B cell (primary cell): ENCODE measurements around the gene EXO5. TPM values are rescaled to one million over a fixed set of nuclear protein-coding genes. Genes with fewer than 3 reads are reported as not detected.

Experiments used
- ATAC-seq: fragments of 200-7000 bp; cut with Tn5 transposase; one replicate; pipeline ENCODE4 v1.10.0; 2021; ENCODE audit warnings: low read depth, mild to moderate bottlenecking, moderate number of reproducible peaks, moderate library complexity
- CTCF ChIA-PET: fragments of 350-600 bp; sonication (Branson Sonifier 250); formaldehyde crosslinking; loops from one replicate; lab custom pipeline; 2021; ENCODE audit warnings: antibody characterized with exemption, inconsistent platforms; lab: Charles Lee
- POLR2A ChIA-PET: fragments of 350-600 bp; sonication (Branson Sonifier 250); formaldehyde crosslinking; loops from one replicate; lab custom pipeline; 2021; ENCODE audit warnings: antibody characterized with exemption; lab: Charles Lee
- DNase-seq: peaks from one replicate; pipeline ENCODE4 v3.0.0; 2013
- H2AFZ ChIP-seq: 2 replicates; pipeline ENCODE4 v1.6.1; 2012; ENCODE audit warnings: mild to moderate bottlenecking, low read depth, low read length; ENCODE audit not compliant: insufficient read depth, poor library complexity, severe bottlenecking
- H3K27ac ChIP-seq, 2 donors: 1 replicate in 1 of 2; 2 replicates in 1 of 2; pipeline ENCODE4 v1.5.1; 2012 to 2013; ENCODE audit warnings: low read length in 2 of 2, mild to moderate bottlenecking in 2 of 2, moderate library complexity in 1 of 2
- H3K27me3 ChIP-seq, 4 experiments: fragments of 200-600 bp in 1 of 4; sonication (generic) in 1 of 4; replicated peaks in 1 of 4; 1 replicate in 2 of 4; 2 replicates in 2 of 4; pipeline versions ENCODE4 v1.6.1 to v1.7.0; 2013 to 2016; ENCODE audit warnings: low read length in 3 of 4, mild to moderate bottlenecking in 2 of 4, mixed read lengths in 1 of 4, moderate library complexity in 1 of 4; ENCODE audit not compliant: insufficient read depth in 4 of 4, control insufficient read depth in 3 of 4; ENCODE audit errors: control extremely low read depth in 1 of 4
- H3K36me3 ChIP-seq, 2 experiments: replicated peaks in 1 of 2; 1 replicate in 1 of 2; 2 replicates in 1 of 2; pipeline versions ENCODE4 v1.6.1 to v1.7.1; 2013; ENCODE audit warnings: low read length in 1 of 2; ENCODE audit not compliant: insufficient read depth in 2 of 2, control insufficient read depth in 1 of 2; ENCODE audit errors: control extremely low read depth in 1 of 2, extremely low read depth in 1 of 2
- H3K4me1 ChIP-seq, 2 donors: fragments of 200-600 bp in 1 of 2; sonication (generic) in 1 of 2; 1 replicate in 1 of 2; 2 replicates in 1 of 2; pipeline versions ENCODE4 v1.5.1 to v1.6.1; 2013 to 2017; ENCODE audit warnings: low read length in 2 of 2; ENCODE audit not compliant: control insufficient read depth in 2 of 2, insufficient read depth in 2 of 2
- H3K4me2 ChIP-seq: replicated peaks from 2 replicates; pipeline ENCODE3; 2012; ENCODE audit warnings: mild to moderate bottlenecking, low read depth, low read length; ENCODE audit not compliant: poor library complexity, severe bottlenecking
- H3K4me3 ChIP-seq, 5 experiments: fragments of 200-600 bp in 1 of 5; sonication (generic) in 1 of 5; 1 replicate in 3 of 5; 2 replicates in 2 of 5; pipeline versions ENCODE4 v1.5.1 to v1.7.0; 2011 to 2016; ENCODE audit warnings: low read length in 4 of 5, mild to moderate bottlenecking in 4 of 5, low read depth in 2 of 5, control low read depth in 1 of 5, moderate library complexity in 1 of 5; ENCODE audit not compliant: insufficient read depth in 1 of 5; ENCODE audit errors: control extremely low read depth in 1 of 5, extremely low read depth in 1 of 5
- H3K79me2 ChIP-seq: fragments of 200-600 bp; sonication (generic); one replicate; pipeline ENCODE4 v1.6.0; 2016; ENCODE audit warnings: low read length; ENCODE audit not compliant: control insufficient read depth, insufficient read depth
- H3K9ac ChIP-seq: fragments of 200-600 bp; sonication (generic); 2 replicates; pipeline ENCODE4 v1.6.1; 2017; ENCODE audit warnings: mild to moderate bottlenecking, low read length, moderate library complexity
- H3K9me3 ChIP-seq, 3 donors: one replicate each; pipeline versions ENCODE4 v1.6.1 to v1.7.1; 2013; ENCODE audit warnings: low read length in 2 of 3; ENCODE audit not compliant: control insufficient read depth in 2 of 3, insufficient read depth in 1 of 3; ENCODE audit errors: control extremely low read depth in 1 of 3
- H4K20me1 ChIP-seq: 2 replicates; pipeline ENCODE4 v1.6.0; 2012; ENCODE audit warnings: mild to moderate bottlenecking, low read length; ENCODE audit not compliant: insufficient read depth, control insufficient read depth, poor library complexity, severe bottlenecking
- H3K27ac Mint-ChIP-seq: one replicate; pipeline ENCODE4 v1.8.0; 2021; ENCODE audit warnings: mixed read lengths
- H3K27me3 Mint-ChIP-seq: one replicate; pipeline ENCODE4 v1.8.0; 2021; ENCODE audit warnings: mixed read lengths
- H3K4me1 Mint-ChIP-seq: one replicate; pipeline ENCODE4 v1.8.0; 2021; ENCODE audit warnings: mixed read lengths
- H3K4me3 Mint-ChIP-seq: one replicate; pipeline ENCODE4 v1.8.0; 2021; ENCODE audit warnings: mixed read lengths
- H3K9me3 Mint-ChIP-seq: one replicate; pipeline ENCODE4 v1.8.0; 2022; ENCODE audit warnings: mixed read lengths; ENCODE audit not compliant: insufficient read depth
- CTCF ChIP-seq: fragments of 200-600 bp; IDR thresholded peaks from one replicate; pipeline ENCODE4 v1.8.0; 2022; ENCODE audit warnings: antibody characterized with exemption, mild to moderate bottlenecking
- EZH2 ChIP-seq: IDR thresholded peaks from 2 replicates; pipeline ENCODE4 v1.6.1; 2012; ENCODE audit warnings: borderline replicate concordance, low read depth, mild to moderate bottlenecking, moderate library complexity, low read length; ENCODE audit not compliant: insufficient read depth, poor library complexity, severe bottlenecking
- WGBS: methylation state at CpG from one replicate; pipeline ENCODE4 v1.1.5; 2013; ENCODE audit warnings: missing lambda C conversion rate; ENCODE audit not compliant: insufficient coverage; 5-methylcytosine and 5-hydroxymethylcytosine counted together
- intact Hi-C: fragments of 100-400 bp; cut with micrococcal nuclease; formaldehyde crosslinking; loops from one replicate; pipeline ENCODE4 v1.10.0; 2022
- polyA plus RNA-seq: library from polyadenylated mRNA; depleted of rRNA; stranded (reverse); fragments of >200 nt; gene quantifications from 2 replicates; pipeline ENCODE4 v1.2.3, GENCODE V29; 2012
- total RNA-seq, 2 donors: library from RNA; stranded (reverse); fragments of 120-200 nt in 1 of 2; gene quantifications; 1 replicate in 1 of 2; 2 replicates in 1 of 2; pipeline versions ENCODE4 v1.2.3 to v1.2.4, GENCODE V29; 2013 to 2022

Gene EXO5
- total and polyA plus RNA-seq, 2 donors (not counting 1 experiment from before 2014, with no cell fraction given): 5.7 to 16.9 TPM

- Histone ChIP-seq H3K9ac (no peak overlapping the region), H3K4me3 (no peak overlapping the region), H3K27ac (no peak overlapping the region), H3K4me1 (peaks cover 19 to 22% of the 10 kb centered on the region in 2 donors), H3K36me3 (peaks cover 0 to 5% of the 10 kb centered on the region in 2 experiments), H2AFZ (no peak overlapping the region), H3K79me2 (peaks cover 6% of the 10 kb centered on the region), H3K9me3 (peaks cover 0 to 9% (median 0%) of the 10 kb centered on the region in 3 donors), H4K20me1 (no peaks in the 10 kb centered on the region), H3K27me3 (peaks cover 0 to 2% (median 0%) of the 10 kb centered on the region in 4 experiments), H3K4me2 (no peak overlapping the region)
- Mint-ChIP-seq H3K9me3 (peaks cover 8% of the 10 kb centered on the region), H3K4me3 (no peak overlapping the region), H3K27me3 (no peaks in the 10 kb centered on the region), H3K27ac (no peak overlapping the region), H3K4me1 (peaks cover 26% of the 10 kb centered on the region)
- DNase-seq: no peak
- CTCF ChIA-PET: no interaction called here
- POLR2A ChIA-PET: no interaction called here
- ATAC-seq: no peak
- intact Hi-C loops: loop anchor here (5.0 to 10.0 kb wide), 3 partner anchors 162 to 310 kb away; partner anchors contain the start of gene SMAP2
- TF ChIP-seq EZH2: no peak
- TF ChIP-seq CTCF: no peak
Measured at GRCh38 chr1:40534589-40534988, 26.0 kb downstream of the EXO5 start.

GRCh38 chr1:40535732-40536131, 27.2 kb downstream of the EXO5 start:
- no peaks in the 10 kb centered on the region for H3K27me3 Mint-ChIP-seq
- Histone ChIP-seq H3K4me3 (no peak overlapping the region), H3K36me3 (peaks cover 2 to 5% of the 10 kb centered on the region in 2 experiments), H3K9me3 (peaks cover 0 to 3% (median 0%) of the 10 kb centered on the region in 3 donors), H3K9ac (no peak overlapping the region), H2AFZ (no peak overlapping the region), H3K4me1 (peaks cover 18 to 20% of the 10 kb centered on the region in 2 donors), H4K20me1 (no peaks in the 10 kb centered on the region), H3K79me2 (peaks cover 6% of the 10 kb centered on the region), H3K27me3 (no peaks in the 10 kb centered on the region), H3K4me2 (no peak overlapping the region), H3K27ac (no peak overlapping the region)
- ChIA-PET POLR2A (no interaction called here), CTCF (no interaction called here)
- TF ChIP-seq EZH2: no peak
- no peak for TF ChIP-seq CTCF
- no peak for DNase-seq
- intact Hi-C loops: loop anchor here (10.0 kb wide), 1 partner anchor 309 kb away; no protein-coding TSS in a partner anchor
- no peak overlapping the region for H3K4me3 Mint-ChIP-seq
- peaks cover 5% of the 10 kb centered on the region for H3K9me3 Mint-ChIP-seq
- no CpG with 5 or more reads among the region's 2 CpGs for WGBS
- no peak for ATAC-seq
- H3K4me1 Mint-ChIP-seq: peaks cover 24% of the 10 kb centered on the region
- H3K27ac Mint-ChIP-seq: no peak overlapping the region
